ENCODE measurements around the gene HSF2BP.
"Not testable (repeated sequence)": the region's sequence is repeated elsewhere in the genome, so short reads cannot be mapped to it uniquely, and the experiment has no call there.

Gene HSF2BP

DNA sequence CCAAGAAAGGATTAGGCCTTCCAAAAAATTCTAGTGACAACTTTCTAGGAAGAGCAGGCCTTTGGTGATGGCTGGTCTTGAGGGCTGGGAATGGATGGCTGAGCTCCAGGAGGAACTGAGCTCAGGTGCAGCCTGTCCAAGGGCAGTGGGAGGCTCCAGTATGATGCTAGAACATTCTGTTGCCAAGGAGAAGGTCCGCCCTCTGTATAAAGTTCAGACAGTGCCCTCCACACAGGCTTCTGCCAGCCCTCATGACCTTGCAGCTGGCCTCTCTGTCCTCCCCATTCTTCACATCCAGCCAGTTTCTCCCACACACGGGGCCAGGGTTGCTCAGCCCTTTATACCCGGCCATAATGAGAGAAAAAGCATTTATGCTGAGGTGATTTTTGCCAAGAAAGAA is 146.3 kb downstream of the HSF2BP start:
- not testable (repeated sequence) for DNase-seq

DNA sequence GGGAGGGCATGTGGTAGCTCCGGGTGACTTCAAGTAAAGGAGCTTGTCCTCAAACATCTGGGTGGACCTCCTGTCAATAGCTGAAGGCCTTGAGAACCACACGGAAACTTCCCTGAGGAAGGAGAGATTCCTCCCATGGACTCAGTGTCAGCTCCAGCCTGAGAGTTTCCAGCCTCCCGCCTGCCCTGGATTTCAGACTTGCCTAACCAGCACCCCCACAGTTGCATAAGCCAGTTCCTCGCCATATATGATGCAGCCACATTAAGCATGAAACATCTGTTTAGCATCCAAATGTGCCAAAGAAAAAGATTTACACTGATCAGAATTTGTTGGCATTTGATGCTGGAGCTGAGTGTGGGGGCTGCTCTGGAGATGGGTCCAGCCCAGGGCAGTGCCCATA is 148.1 kb downstream of the HSF2BP start:
- DNase-seq, result not testable (repeated sequence)

DNA sequence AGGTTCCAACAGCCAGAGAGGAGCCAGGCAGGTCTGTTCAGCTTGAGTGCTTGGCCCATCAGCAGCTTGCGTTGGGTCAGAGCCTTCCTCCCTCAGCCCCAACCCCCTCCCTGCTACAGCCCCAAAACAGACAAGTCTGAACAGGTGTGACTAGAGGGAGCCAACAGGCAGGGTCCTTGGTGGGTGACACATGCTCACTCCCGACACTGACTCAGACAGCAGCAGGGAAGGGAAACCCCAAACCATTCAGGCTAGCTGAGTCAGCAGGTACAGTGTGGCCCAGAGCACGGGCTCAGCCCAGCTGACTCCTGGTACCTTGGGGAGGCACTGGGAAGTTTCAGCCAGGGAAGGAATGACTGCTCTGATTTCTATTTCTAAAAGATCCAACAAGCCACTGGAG is 148.6 kb downstream of the HSF2BP start:
- DNase-seq, result not testable (repeated sequence)

DNA sequence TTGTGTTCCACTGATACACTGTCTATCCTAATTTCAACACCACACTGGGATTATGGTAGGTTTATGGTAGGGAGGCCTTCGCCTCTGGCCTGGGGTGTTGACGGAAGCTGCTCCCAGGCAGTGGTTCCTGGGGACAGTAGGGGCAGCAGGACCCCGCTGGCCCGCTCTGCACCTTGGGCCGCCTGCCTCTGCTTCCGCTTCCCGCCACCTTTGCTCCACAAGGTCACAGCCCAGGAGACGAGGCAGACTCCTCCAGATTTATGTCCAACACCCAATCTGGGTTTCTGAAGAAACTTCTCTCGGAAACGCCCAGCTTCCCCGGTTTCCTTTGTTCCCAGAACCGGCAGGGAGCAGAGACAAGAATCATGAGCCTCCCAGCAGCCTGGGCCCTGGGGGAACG is 155.4 kb downstream of the HSF2BP start:
- not testable (repeated sequence) for DNase-seq

DNA sequence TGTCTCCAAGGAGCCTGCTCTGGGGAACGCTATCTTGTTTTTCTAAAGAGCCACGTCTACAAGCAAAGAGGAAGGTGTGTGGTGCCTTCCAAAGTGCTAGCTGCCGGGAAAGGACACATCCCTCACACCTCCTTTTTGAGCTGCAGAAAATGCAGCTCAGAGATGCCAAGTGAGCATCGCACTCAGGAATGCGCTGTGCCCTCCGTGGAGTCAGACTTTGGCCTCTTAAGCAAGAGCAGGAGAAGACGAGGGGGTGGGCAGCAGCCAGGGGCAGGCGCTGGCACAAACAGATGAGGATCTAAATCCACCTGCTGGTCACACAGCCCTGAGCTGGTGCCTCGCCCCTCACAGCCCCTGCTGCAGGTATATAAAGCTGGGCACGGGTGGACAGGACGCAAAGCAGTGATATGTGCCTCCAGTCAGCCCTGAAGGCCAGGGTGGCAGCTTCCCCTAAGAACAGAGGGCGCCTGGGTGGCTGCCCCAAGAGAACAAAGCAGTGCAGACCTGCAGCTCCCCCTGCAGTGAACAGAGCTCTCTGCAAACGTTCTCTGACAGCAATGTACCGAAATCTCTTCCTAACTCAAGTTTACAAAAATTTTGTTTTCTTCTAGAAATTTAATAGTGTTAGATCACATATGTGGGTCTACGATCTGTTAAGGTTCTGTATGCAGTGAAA is 156.1 kb downstream of the HSF2BP start:
- DNase-seq, result not testable (repeated sequence)

DNA sequence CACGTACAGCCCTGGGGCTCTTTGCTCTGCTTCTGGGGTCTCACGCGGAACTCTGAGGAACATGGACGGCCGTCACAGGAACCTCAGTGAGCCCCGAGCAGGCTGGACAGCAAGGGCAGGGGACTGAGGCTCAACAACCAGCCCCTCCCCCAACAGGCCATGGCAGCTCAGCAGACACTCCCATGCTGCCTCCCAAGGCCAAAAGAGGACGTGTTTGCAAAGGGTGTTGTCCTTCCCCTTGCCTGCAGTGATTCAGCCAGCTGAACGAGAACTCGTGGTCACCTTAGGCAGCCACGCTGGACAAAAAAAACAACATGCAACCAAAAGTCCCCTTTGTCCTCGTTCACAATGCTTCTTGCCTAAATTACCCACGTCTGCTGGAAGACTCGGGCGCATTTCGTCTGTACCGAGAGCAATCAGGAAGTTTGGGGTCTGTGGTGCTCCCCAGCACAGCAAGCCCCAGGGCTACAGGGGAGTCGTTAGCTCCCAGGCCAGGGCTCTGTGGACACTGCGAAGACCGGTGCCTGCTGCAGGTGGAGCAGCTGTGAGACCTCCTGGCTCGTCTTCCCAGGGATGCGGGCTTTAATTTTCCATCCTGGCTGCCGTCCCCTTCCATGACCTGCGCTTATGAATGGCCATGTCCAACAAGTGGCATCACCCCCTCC is 156.7 kb downstream of the HSF2BP start:
- DNase-seq, result not testable (repeated sequence)

DNA sequence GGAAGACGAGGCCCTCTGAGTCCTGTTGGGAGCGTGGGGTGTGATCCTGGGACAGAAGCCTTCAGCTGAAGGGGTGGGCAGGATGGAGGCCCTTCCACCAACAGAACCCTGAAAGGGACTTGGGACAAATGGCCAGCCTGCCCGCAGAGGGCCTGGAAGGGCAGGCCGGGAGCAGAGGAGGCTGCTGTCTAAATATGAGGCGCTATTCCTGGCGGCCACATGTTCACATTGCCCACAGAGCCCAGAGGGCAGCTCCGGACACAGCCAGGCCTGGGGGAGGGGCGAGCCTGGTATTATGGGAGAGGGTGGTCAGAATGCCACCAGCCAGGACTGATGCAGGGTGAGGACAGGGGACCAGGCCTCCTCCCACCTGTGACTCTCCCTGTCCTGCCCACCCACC is 160.4 kb downstream of the HSF2BP start:
- not testable (repeated sequence) for DNase-seq

DNA sequence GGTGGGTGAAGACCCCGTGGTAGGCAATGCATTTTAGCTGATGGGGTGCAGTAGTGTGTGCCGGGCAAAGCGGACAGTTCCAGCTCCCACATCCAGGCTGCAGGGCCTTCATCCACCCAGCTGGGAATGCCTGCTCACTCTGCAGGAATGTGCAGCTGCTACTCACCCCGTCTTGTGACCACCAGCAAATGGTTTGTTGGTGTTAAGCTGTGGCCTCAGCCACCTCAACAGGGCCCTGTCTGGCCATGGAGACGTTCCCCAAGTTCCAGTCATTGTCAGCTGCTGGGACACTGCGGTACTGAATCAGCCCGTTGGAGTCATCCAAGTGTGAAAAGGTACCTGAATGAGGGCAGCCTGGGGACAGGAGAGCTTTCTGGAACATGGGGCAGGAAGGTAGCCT is 161.2 kb downstream of the HSF2BP start:
- DNase-seq, result not testable (repeated sequence)

DNA sequence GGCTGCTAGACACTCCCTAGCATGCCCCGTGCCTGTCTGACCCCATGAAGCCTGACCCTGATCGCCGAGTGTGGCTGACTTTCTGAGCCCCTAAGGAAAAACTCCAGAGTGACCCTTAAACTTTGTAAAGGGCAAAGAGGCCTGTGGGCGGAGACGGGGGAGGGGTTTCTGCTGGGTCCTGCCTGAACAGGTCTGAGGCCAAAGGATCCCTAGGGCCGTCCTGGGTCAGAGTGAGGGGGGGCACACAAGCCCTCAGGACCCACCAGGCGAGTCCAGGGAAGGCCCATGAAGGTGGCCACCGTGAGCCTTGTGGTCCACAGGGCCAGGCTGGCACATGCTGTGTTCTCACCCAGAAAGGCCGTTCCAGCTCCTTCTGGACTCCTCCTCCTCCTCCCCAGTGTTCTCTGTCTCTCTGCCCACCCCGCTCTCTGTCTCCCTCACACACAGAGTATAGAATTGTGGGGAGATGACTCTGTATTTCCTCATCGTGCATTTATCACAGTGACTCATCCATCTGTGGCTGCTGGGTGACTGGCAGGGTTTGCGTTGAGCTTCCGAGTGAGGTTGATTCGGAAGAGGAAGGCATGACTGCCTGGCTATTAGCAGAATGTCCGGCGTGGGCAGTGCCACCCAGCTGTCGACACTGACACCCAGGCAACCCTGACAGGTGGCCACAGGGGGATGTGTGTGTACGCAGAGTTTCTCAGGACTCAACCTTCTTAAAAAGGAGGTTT is 164.8 kb downstream of the HSF2BP start:
- not testable (repeated sequence) for DNase-seq

DNA sequence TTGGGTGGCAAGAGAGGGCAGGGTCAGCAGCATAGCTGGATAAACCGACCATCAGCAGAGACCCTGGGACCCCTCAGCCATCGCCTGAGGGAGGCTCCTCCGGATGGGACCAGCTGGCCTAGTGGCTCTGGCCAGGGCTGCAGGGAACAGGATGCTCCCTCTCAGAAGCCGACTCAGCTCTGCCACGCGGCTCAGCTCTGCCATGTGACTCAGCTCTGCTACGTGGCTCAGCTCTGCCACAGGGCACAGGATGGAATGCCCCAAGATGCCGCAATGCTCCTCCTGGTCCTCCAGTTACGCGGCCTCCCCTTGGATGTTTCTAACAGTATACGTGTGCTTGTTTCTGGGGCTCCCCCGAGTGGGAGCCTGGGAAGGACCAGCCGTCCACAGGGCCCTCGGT is 165.8 kb downstream of the HSF2BP start:
- DNase-seq, result not testable (repeated sequence)

DNA sequence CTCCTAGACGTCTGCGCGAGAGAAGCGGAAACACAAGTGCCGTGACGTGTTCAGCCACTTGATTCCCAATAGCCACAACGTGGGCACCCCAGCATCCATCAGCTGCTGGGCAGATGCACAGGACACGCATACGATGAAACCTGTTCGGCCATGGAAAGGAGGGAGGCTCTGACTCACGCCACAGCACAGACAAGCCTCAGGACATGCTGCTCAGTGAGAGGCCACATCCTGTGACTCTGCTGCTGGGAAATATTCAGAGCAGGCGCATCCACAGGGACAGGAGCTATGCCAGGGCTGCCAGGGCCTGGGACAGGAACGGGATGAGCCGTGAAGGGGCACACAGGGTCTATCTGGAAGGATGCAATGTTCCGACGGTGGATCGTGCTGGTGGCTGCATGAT is 171.1 kb downstream of the HSF2BP start:
- not testable (repeated sequence) for DNase-seq

DNA sequence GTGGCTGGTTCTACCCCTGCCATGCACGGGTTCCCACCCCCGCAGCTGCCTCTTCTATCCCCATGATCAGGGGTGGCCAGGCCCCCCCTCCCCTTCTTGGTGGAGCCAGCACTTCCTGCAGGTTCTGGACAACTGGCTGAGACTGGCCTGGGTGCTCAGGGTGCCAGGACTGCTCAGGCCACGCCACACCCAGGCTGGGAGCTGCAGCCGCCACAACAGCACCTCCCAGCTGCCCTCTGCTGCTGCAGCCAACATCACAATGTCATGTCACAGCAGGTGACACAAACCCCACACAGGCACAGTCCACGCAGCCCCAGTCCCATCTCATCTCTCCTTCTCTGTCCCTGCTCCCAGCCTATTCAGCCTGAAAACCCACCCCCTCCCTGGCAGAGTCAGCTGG is 173.2 kb downstream of the HSF2BP start:
- not testable (repeated sequence) for DNase-seq

DNA sequence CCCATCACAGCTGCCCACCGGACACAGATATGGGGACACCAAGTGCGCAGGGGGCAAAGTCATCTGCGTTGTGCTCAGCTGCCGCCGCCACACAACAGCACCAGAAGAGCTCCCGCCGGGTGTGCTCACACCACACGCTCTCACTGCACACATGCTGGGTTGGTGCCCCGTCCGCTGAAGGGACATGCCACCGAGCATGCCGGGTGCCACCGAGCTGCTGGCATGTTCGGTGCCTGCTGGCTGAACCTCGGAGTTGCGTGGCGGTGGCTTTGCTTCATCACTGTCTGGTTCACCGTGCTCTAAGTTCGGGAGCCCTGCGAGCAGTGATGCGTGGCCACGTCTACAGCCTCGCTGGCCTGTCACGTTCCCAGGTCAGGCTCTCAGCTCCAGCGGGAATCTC is 174.3 kb downstream of the HSF2BP start:
- not testable (repeated sequence) for DNase-seq

DNA sequence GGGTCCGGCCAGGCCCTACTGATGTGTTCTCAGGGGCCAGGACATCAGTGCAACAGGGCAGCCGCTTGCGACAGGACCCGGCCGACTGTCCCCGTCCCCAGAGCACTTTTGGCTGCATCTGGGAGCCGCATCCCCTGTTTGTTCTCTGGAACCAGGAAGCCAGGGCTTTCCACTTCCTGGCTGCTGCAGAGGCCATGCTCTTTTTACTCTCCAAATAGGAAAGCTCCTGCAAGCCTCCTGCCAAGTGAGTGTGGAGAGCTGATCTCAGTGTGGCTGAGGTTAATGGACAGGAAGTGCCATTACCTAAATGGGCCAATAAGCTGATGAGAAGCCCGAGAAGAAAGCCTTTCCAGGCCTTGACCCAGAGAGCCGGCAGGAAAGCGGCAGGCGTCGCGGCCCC is 180.1 kb downstream of the HSF2BP start:
- not testable (repeated sequence) for DNase-seq

All from activated gamma-delta T cell treated with Interleukin-2 at 50 U/mL for 16 hours (primary cell).